ENCODE data around the gene EEFSEC.

EEFSEC gene

GRCh38 chr3:128408693-128409623 is 255.7 kb downstream of the EEFSEC start:
- TF ChIP-seq CTCF (IDR thresholded peaks at IDR 0.05; ENCODE audit: control insufficient read depth, insufficient read depth, low read depth, low read length, missing control alignments), result peak; percentile 16
- DNase-seq (ENCODE audit: low read depth), result no peak
- no peak overlapping the region for H3K4me3 ChIP-seq (ENCODE audit: control insufficient read depth, low read depth, low read length)

- H3K4me3 ChIP-seq (ENCODE audit: control insufficient read depth, low read depth, low read length), result no peak overlapping the region
- DNase-seq (ENCODE audit: low read depth), result no peak
- TF ChIP-seq CTCF (IDR thresholded peaks at IDR 0.05; ENCODE audit: control insufficient read depth, insufficient read depth, low read depth, low read length, missing control alignments), result no peak
These were observed 256.6 kb downstream of the EEFSEC start for GRCh38 chr3:128409624-128410581.

DNA sequence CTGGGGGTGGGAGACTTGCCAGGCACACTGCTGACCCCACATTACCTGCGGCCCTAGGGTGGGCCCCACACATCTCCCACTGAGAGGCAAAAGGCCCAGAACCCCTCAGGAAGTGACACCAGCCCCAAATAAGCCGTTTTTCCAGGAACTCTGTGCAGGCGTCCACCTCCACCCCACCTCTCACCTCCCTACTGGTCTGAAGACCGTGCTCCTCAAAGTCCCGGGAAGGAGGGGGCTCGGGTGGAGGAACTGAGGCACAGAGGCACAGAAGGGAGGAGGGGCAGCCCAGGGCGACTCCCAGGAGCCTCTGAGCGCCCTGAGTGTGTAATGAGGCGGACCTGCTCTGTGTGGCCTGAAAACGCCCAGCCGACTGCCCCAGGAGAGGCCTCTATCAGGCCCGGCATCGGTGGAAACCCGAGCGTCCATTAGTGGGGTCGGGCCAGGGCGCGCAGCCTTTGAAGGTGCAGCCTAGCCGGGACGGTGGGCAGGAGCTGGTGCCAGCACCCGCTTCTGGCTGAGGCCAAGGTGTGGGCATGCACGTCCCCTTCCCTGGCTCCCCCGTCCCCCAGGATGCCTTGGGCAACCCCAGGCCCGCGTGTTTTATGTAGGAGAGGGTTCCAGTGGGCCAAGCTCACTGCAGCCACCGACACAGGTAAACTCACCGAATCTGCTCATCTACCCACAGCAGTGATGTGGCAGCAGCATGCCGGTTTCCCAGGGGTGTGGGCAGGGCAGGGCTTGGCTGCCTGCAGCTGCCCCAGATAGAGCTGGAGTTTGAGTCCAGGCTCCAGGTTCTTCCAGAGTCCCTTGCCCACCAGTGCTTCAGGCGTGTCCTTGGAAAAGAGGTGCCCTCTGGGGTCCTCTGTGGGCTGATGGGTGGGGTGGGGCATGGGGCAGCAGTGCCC is 257.6 kb downstream of the EEFSEC start:
- TF ChIP-seq CTCF (IDR thresholded peaks at IDR 0.05; ENCODE audit: control insufficient read depth, insufficient read depth, low read depth, low read length, missing control alignments), result no peak
- H3K4me3 ChIP-seq (ENCODE audit: control insufficient read depth, low read depth, low read length), result no peak overlapping the region
- no peak for DNase-seq (ENCODE audit: low read depth)

DNA sequence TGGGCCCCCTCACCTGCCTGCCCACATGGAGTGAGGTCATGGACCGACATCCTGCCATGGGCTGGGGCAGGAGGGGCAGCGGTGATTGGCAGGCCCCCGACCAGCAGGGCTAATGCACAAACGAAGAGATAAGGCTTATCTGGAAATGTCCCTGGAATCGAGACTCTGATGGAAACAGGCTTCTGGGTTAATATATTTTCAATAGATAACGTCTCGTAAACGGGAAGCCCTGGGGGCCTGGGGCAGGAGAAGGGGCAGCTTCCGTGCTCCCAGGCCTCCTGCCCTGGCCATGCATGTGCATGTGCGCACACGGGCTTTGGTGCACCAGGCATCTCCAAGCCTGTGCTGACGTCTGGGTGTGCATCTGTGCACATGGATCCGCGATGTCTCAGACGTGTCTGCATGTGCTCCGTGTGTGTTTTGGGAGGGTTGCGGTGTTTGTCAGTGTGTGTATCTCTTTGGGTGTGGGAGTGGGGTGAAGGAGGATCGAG is 258.3 kb downstream of the EEFSEC start:
- TF ChIP-seq CTCF (IDR thresholded peaks at IDR 0.05; ENCODE audit: control insufficient read depth, insufficient read depth, low read depth, low read length, missing control alignments), result no peak
- DNase-seq (ENCODE audit: low read depth), result no peak

DNA sequence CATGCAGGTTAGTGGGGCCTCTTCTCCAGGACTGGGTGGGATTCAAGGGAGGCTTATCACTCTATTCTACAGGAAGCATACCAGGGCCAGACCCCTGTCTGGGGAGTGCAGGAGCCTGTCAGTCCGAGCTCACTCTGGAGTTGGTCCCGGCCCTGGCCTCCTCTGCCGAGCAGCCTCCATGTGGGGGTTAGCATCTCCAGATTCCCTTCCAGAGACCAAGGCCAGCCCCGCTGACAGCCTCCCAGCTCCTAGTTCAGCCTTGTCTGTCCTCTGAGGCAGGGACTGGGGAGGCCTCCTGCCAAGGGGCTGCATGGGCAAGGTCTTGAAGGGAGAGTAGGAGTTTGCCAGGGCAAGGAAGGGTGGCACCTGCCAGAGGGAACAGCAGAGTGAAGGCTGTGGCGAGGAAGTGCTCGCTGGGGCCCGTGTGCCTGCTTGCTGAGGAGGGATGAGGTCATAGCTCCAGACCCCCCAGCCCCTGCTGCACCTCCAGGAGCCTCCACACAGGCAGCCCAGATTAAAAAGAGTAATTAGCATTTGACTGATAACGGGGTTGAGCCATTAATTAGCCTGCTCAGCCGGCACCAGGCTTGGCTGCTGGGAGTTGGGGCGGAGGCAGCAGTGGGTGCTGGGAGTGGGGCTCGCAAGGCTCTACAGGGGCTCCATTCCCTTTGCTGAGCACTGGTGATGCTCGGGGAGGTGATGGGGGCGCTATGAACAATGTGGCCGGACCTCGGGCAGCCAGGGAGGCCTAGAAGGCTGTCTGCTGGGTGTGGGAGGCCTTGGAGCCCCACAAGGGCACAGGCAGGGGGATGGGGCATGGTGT is 259.1 kb downstream of the EEFSEC start:
- DNase-seq (ENCODE audit: low read depth), result no peak
- H3K4me3 ChIP-seq (ENCODE audit: control insufficient read depth, low read depth, low read length), result no peak overlapping the region
- TF ChIP-seq CTCF (IDR thresholded peaks at IDR 0.05; ENCODE audit: control insufficient read depth, insufficient read depth, low read depth, low read length, missing control alignments), result no peak

More for the DNA sequence above, 258.3 kb downstream of the EEFSEC start:
- H3K4me3 ChIP-seq (ENCODE audit: control insufficient read depth, low read depth, low read length), result no peak overlapping the region

All from AG09309 (cell line).